Parathyroid adenoma (tissue), 2 donors: ENCODE measurements around the gene OXT.

Experiments used
- H2AFZ ChIP-seq: fragments of 300-600 bp; sonication (generic); one replicate; pipeline ENCODE4 v1.7.0; 2017; ENCODE audit warnings: antibody characterized with exemption, mild to moderate bottlenecking
- H3K27ac ChIP-seq: fragments of 300-600 bp; sonication (generic); one replicate; pipeline ENCODE4 v1.7.0; 2017
- H3K27me3 ChIP-seq: fragments of 300-600 bp; sonication (generic); one replicate; pipeline ENCODE4 v1.7.0; 2017; ENCODE audit warnings: low read length; ENCODE audit not compliant: control insufficient read depth, insufficient read depth
- H3K36me3 ChIP-seq: fragments of 300-600 bp; sonication (generic); one replicate; pipeline ENCODE4 v1.7.0; 2017; ENCODE audit warnings: low read length; ENCODE audit not compliant: control insufficient read depth, insufficient read depth
- H3K4me1 ChIP-seq: fragments of 300-600 bp; sonication (generic); one replicate; pipeline ENCODE4 v1.7.0; 2017; ENCODE audit warnings: control low read depth
- H3K4me2 ChIP-seq: fragments of 300-600 bp; sonication (generic); one replicate; pipeline ENCODE4 v1.7.0; 2017; ENCODE audit warnings: low read length
- H3K4me3 ChIP-seq: fragments of 300-600 bp; sonication (generic); one replicate; pipeline ENCODE4 v1.7.0; 2017; ENCODE audit warnings: low read depth, low read length
- H3K79me2 ChIP-seq: fragments of 300-600 bp; sonication (generic); one replicate; pipeline ENCODE4 v1.7.0; 2017; ENCODE audit warnings: control low read depth
- H3K9ac ChIP-seq: fragments of 300-600 bp; sonication (generic); one replicate; pipeline ENCODE4 v1.7.0; 2017; ENCODE audit warnings: mild to moderate bottlenecking
- H3K9me3 ChIP-seq: fragments of 300-600 bp; sonication (generic); one replicate; pipeline ENCODE4 v1.7.0; 2017; ENCODE audit warnings: low read length; ENCODE audit not compliant: control insufficient read depth
- CTCF ChIP-seq: fragments of 300-600 bp; sonication (generic); IDR thresholded peaks from one replicate; pipeline ENCODE4 v1.7.0; 2017; ENCODE audit warnings: antibody characterized with exemption, mild to moderate bottlenecking
- donor health status: primary hyperparathyroidism.

OXT gene

GRCh38 chr20:3082306-3082951 lies 11.0 kb downstream of the OXT start:
- Histone ChIP-seq H3K9me3 (no peaks in the 10 kb centered on the region), H3K27ac (no peak overlapping the region), H2AFZ (peak overlapping the region; percentile 46), H3K36me3 (no peaks in the 10 kb centered on the region), H3K9ac (no peak overlapping the region), H3K4me2 (peak overlapping the region; percentile 37), H3K4me3 (no peak overlapping the region), H3K27me3 (no peaks in the 10 kb centered on the region), H3K4me1 (no peaks in the 10 kb centered on the region), H3K79me2 (no peaks in the 10 kb centered on the region)
- no peak for TF ChIP-seq CTCF

- Histone ChIP-seq H3K36me3 (no peaks in the 10 kb centered on the region), H3K9me3 (no peaks in the 10 kb centered on the region), H3K4me1 (no peaks in the 10 kb centered on the region), H3K9ac (no peak overlapping the region), H3K27me3 (no peaks in the 10 kb centered on the region), H3K27ac (no peak overlapping the region), H3K4me3 (no peak overlapping the region), H3K79me2 (no peaks in the 10 kb centered on the region), H2AFZ (peak overlapping the region; percentile 63), H3K4me2 (peak overlapping the region; percentile 50)
- TF ChIP-seq CTCF, result no peak
Measured at GRCh38 chr20:3082955-3083952, 11.8 kb downstream of the OXT start.

GRCh38 chr20:3084283-3084985 lies 13.0 kb downstream of the OXT start, which contains the start of gene AVP:
AVP (minus strand) TSS chr20:3084724; CDS start chr20:3084674, 50 bp downstream.
- H3K4me1 ChIP-seq, result no peaks in the 10 kb centered on the region
- H3K36me3 ChIP-seq, result no peaks in the 10 kb centered on the region
- H3K27me3 ChIP-seq, result no peaks in the 10 kb centered on the region
- H3K4me3 ChIP-seq, result no peak within 1 kb of the TSS
- H3K9ac ChIP-seq, result no peak within 1 kb of the TSS
- no peak for TF ChIP-seq CTCF
- no peaks in the 10 kb centered on the region for H3K79me2 ChIP-seq
- H3K4me2 ChIP-seq, result no peak within 1 kb of the TSS
- no peak within 1 kb of the TSS for H3K27ac ChIP-seq
- H3K9me3 ChIP-seq, result no peaks in the 10 kb centered on the region
- no peak within 1 kb of the TSS for H2AFZ ChIP-seq

- H3K79me2 ChIP-seq, result no peaks in the 10 kb centered on the region
- H3K9me3 ChIP-seq, result no peaks in the 10 kb centered on the region
- no peaks in the 10 kb centered on the region for H3K4me1 ChIP-seq
- H3K36me3 ChIP-seq, result no peaks in the 10 kb centered on the region
- no peak for TF ChIP-seq CTCF
- H3K9ac ChIP-seq, result no peak overlapping the region
- no peak overlapping the region for H3K4me3 ChIP-seq
- no peak overlapping the region for H2AFZ ChIP-seq
- H3K27me3 ChIP-seq, result no peaks in the 10 kb centered on the region
- H3K4me2 ChIP-seq, result no peak overlapping the region
- H3K27ac ChIP-seq, result no peak overlapping the region
Measured at GRCh38 chr20:3084986-3085360, 13.6 kb downstream of the OXT start.
